Anterior cingulate cortex (tissue), 58 donors: Measurements from ENCODE around the gene COL25A1.
"Not testable (repeated sequence)": the region's sequence is repeated elsewhere in the genome, so short reads cannot be mapped to it uniquely, and the experiment has no call there.

Experiments
- DNase-seq, 58 donors: peaks; one replicate each; lab custom pipeline; 2025; lab: John Stamatoyannopoulos, UW

Gene COL25A1

DNA sequence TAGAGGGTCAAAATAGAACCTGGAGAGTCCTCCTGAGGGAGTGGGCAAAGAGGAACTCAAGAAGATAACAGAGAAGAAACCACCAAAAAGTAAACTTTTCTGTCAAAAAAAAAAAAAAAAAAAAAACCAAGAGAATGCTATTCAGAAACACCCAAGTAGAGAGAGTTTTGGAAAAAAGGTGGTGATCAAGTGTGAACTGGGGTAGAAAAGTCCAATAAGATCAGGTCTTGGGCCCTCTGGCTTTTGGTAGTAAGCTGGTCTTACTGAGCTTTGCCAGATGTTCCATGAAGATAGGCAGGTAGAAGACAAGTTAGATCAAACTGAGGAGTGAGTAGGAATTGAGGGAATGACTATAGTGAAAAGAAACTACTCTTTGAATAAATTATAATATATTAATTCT, 167.5 kb downstream of the COL25A1 start:
- DNase-seq, result no peak

DNA sequence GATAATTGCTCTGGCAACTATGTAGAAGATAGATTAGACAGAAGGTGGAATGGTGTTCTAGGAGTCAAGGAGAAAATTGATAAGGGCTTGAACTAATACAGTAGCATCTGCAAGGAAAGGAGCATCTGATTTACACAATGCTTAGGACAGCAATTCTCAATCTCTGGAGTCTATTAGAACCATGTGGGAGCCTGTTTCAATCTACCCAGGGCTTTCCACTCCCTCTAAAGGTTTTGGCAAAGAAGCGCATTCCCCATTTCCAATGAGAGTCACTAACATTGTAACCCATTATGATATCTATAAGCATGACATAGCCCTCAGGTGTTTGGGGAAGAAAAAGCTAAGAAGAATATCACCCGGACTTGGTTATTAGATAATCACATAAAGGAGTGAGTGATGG, 168.2 kb downstream of the COL25A1 start:
- DNase-seq, result no peak

DNA sequence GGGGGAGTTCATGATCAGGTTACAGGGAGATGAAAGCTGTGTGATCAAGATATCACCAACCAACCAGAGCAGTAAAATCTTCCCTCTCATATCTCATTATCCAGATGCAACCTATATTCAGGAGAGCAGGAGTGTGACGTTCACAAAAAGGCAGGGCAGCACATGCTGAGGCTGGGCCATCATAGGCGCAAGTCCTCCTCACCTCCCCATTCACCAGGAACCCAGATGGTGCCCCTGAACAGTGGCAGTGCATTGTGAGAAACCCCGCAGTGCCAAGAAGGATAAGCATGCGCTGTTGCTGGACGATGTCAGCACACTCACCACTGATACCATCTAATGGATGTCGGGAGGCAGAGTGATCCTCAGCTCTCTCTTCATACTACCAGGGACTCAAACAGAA, 170.9 kb downstream of the COL25A1 start:
- no peak for DNase-seq

DNA sequence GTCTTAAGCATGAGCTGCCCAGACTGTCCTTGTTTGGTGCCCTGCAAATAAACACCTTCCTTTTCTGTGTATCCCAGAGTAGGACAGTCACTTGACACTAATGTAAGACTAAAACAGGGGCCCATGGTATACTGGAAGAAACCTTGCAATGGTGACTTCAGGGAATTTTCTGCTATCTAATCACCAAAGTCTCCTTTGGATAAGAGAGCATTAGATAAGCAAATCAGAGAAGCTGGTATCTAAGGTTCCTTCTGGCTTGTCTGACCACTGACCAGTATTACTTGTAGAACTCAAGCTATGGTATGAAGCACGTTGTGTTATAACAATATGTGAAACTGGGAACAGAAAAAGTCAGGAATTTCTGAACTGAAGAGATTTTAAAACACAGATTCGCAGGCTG, 173.9 kb downstream of the COL25A1 start:
- DNase-seq, result no peak

DNA sequence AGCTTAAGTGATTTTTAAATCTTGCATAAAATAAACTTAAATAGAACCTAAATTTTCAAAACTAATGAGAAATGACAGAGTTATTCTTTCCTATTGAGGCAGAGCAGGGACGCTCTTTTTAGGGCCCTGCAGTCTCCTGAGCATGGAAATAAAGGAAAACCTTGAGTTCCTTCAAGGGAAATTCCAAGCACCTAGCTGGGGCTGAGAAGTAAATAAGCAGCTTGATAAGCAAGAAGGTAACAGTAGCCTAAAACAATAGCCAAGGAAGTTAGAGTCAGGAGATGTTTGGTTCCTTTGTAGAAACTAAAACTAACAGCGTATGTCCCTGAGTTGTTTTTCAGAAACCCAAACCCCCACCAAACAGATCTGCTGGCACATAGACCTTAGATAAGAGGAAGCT, 174.6 kb downstream of the COL25A1 start:
- DNase-seq, result no peak

DNA sequence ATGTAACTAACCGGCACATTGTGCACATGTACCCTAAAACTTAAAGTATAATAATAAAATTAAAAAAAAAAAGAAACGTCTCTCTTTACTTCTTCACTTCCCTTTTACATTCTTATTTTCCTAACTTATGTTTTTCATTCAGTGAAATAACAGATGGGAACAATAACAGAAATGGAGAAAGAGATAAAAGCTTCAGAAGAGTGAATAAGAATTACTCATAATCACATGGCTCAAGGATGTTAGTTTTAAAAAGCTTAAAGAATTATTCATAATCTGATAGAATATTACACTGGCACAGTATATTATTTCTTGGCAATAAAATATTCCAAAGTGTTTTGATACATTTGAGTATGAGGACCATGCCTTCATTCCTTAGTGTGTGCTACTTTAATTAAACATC, 175.6 kb downstream of the COL25A1 start:
- no peak for DNase-seq

DNA sequence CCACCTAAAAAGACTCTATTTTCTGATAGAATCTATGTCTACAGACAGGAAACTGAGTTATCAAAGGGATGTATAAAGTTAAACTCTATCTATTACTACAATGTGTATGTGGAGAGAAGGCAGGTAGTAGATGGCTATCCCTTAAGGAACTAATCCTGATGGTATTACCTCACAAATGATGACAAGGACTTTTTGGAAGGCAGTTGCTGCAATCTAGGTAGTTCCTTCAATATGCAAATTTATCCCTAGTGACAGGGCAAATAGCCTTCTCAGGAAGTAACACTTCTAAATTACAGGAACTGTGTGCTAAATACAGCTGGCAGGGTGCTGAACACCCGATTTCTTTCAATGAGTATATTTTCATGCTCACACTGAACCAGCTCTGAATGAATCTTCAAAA, 177.4 kb downstream of the COL25A1 start:
- no peak for DNase-seq

DNA sequence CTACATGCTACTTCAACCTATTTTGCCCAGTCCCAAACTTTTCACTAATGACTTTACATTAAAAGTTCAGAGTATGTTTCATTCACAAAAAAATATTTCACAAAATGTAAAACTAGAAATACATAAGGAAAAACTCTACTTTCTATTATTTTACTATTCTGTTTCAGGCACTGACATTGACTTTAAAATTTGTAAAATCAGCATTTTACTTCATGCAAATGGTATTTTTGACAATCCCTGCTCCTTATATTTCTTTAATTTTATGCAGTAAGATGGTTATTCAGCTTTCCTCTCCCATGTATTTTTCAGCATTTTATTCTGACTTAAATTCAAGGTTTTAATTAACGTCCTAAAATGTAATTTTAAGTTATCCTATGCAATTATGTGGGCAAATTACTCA, 178.5 kb downstream of the COL25A1 start:
- DNase-seq, result no peak

DNA sequence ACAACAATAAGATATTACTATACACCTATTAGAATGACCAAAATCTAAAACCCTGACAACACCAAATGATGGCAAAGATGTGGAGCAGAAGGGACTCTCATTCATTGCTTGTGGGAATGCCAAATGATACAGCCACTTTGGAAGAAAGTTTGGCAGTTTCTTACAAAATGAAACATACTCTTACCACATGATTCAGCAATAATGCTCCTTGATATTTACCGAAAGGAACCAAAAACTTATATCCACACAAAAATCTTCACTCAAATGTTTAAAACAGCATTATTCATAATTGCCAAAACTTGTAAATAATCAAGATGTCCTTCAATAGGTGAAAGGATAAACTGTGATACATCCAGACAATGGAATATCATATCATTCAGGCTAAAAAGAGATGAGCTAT, 180.9 kb downstream of the COL25A1 start:
- DNase-seq, result no peak

DNA sequence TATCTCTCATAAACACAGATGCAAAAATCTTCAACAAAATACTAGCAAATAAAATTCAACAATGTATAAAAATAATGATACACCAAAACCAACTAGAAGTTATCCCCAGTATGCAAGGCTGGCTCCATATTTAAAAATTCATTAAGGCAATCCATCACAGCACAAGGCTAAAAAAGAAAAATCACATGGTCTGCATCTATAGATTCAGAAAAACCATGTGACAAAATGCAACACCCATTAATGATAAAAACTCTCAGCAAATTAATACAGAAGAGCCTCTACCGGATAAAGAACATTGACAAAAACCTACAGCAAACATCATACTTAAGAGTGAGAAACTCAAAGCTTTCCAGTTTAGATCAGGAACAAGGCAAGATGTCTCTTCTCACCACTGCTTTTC, 182.6 kb downstream of the COL25A1 start:
- no peak for DNase-seq

DNA sequence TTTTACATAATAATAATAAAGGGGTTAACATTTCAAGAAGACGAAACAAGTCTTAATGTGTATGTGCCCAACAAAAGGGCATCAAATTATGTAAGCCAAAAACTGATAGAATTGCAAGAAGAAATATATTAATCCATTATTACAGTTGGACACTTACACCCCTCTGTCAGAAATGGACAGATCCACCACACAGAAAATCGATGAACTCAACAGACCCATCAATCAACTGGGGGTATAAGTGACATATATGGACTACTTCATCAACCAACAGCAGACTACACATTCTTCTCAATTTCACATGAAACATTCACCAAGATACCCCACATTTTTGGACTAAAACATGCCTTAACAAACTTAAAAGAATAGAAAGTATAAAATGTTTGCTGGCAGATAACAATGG, 183.8 kb downstream of the COL25A1 start:
- no peak for DNase-seq

DNA sequence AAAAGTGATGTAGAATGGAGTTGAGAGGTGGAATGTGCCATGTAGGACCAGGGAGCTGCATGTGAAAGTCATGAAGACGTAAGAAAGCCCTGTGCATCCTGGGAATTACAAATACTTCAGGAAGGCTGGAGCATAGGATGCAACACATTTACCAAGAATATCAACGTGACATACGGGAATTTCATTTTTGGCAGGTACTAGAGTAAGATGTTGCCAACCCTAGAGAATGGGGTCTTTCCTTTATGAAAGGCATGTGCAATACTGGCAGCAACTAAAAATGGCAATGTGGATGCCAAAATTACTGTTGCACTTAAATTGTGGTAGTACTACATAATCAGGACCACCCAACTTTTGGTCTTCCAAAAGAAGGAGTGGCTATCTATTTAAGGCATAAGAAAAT, 188.0 kb downstream of the COL25A1 start:
- DNase-seq, result no peak

DNA sequence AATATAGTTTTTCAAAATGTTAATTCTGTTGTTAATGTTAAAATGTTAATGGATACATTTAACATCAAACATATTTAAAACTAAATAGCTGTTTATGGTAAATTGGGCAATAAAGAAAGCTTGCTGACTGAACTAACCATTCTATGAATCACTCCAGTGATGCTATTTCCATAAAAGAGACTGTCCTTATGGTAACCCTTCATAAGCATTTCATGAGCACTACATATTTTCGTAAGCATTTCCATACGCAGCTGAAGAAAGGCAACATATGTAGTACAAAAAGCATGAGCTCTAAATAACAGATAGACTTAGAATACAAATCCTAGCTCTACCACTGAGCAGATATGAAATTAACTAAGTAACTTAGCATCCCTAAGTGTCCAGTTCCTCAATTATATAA, 188.9 kb downstream of the COL25A1 start:
- no peak for DNase-seq

DNA sequence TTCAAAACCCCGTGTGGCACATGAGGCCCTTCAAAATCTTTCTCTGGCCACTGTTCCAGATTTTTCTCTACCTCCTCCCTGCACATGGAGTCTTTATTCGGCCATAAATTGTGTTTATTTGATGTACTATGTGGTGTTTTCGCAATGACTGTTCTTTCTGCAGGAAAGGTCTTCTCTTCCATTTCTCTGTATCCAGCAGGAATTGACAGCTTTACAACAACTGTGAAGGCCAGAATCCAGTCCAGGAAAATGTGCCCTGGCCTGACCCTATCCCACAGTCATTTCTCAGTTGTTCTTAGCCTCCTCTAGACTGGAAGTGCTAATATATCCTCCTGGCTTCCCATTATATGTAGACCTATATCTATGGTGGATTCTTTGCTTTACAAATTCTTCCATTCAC, 191.4 kb downstream of the COL25A1 start:
- DNase-seq, result no peak

DNA sequence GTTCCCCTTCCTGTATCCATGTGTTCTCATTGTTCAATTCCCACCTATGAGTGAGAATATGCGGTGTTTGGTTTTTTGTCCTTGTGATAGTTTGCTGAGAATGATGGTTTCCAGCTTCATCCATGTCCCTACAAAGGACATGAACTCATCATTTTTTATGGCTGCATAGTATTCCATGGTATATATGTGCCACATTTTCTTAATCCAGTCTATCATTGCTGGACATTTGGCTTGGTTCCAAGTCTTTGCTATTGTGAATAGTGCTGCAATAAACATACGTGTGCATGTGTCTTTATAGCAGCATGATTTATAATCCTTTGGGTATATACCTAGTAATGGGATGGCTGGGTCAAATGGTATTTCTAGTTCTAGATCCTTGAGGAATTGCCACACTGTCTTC, 194.2 kb downstream of the COL25A1 start:
- not testable (repeated sequence) for DNase-seq

DNA sequence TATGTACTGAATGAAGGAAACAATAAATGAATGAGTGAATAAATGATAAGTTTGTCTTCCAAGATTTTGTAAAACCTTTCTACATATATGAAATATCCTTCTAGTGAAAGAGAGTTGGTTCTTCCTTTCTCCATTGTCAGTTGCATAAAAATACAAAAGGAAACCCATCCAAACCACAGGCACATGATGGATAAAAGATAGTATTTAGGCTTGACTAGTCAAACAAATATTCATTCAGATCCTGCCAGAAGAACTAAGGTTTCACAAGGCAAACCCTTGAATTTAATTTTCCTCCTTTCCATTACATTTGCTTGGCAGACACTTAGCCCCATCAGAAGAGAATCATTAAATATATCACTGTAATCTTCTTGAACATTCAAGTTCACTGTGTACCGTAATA, 208.4 kb downstream of the COL25A1 start:
- no peak for DNase-seq

DNA sequence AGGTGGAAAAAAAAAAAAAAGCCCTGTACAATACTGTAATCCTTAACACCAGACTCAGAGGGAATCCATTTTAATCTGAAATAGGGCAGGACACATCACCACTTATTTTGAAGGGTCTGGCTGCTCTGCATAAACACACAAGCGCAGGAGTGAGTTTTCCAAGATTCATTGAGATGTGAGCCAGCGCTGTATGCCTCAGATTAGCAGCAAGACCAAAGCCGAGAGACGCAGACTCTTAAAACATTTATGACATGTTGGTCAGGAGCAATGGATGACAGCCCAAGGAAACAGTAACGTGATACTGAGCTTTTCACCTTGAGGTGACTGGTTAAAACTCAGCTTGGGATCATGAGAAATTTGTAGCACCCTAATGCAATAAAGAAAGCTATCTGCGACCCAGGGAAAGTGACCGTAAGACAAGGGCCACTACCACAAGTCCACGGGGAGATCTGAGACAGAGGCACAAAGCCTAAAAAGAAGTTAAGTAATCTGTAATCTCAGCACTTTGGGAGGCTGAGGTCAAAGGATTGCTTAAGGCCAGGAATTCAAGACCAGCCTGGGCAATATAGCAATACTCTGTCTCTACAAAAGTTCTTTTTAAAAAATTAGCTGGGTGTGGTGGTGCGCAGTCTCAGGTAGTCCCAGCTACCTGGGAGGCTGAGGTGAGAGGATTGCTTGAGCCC, 210.6 kb downstream of the COL25A1 start:
- DNase-seq, result no peak

DNA sequence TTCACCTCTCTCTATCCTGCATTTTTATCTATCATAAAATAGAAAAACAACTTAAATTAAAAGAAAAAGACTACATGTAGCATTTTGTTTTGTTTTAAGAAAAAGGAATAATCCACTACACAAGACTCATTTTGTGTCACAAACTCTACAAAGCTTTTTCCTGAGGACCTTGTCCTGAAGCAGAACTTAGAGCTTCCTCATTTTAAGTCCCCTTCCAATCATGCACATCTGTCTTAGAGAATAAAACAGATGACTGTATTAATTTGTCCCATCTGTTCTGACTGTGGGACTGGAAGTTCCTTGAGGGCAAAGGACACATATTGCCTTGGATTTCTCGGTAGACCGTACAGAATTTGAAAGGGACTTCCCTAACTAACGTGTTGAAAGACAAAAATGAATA, 218.5 kb downstream of the COL25A1 start:
- no peak for DNase-seq

DNA sequence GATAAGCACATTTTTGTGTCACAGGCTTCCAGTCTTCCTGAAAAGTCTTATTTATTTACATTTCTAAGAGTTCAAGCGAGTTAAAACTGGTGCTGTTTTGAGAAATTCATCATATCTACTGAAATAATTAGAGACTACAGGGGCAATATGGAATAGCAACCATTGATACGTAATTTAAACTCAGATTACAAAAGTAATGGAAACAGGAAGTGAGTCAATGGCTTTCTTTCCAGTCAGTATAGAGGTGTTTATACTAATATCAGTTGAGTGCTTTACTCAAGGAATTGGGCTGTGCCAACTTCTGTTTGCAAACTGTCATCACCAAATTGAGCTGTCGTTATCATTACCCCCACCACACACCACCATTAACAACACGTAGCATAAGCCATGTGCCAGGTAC, 222.7 kb downstream of the COL25A1 start:
- no peak for DNase-seq

DNA sequence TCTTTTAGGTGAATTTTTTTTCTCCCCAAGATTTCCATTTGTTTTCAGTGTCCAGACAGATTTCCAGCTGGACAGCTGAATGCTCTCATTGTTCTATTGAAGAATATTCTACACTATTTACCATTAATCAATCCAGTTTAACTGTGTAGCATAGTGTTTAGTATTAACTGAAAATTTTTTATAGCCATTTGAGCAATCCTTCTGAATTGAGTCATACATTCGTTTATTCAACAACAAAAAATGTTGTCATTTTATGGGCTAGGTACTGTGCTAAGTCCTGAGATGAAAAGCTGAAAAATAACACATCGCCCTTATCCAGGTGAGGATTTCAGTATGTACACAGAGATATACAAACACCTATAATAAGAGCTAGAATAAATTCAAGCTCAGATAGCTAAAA, 223.3 kb downstream of the COL25A1 start:
- DNase-seq, result no peak

DNA sequence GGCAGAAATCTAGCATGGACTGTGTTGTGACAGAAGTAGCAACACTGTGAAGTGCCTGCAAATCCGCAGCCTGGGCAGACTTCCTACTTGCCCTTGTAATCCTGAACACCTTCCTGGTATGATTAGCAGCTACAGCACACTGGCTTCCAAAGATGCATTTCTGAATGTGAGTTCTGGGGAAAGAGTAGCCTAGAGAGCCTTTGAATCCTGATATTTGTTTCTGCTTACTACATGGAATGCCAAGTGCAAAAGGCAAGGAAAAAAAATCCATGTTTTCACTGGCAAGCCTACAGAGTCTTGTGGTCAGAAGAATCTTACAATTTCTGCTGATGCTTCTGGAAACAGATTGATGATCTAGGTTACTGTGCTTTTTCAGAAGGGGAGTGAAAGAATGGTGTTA, 223.7 kb downstream of the COL25A1 start:
- DNase-seq, result no peak

DNA sequence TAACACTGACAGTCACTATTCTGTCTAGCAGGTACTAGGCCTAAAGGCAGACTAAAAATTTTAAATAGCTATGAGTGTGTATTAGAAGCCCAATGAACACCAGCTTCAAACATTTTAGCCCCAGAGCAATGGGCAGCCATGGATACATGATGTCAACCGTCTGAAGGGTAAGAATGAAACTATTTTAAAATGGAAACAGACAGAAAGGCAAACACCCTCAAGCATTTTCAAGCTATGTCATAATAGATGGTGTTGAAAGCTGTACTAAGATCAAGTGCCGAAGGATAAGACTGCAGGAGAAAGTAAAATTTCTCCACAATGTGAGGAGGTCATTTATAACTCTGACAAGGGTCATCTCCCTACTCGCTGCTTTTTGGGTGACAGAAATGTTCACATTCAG, 225.0 kb downstream of the COL25A1 start:
- no peak for DNase-seq

DNA sequence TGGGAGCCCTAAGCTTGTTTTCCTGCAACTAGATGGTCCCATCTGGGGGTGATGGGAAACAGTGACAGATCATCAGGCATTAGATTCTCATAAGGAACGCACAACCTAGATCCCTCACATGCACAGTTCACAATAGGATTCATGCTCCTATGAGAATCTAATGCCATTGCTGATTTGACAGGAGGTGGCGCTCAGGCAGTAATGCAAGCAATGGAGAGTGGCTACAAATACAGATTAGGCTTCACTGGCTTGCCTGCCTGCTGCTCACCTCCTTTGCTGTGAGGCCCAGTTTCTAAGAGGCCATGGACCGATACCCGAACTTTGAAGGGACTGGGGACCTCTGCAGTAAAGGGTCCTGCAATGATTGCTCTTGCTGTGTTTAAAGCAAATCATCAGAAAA, 225.7 kb downstream of the COL25A1 start:
- not testable (repeated sequence) for DNase-seq
